DOHH2 (cell line): ENCODE measurements around the gene TRRAP.
A peak's percentile ranks its signal among the peaks of the same experiment; 100 is the strongest.
"Not testable (repeated sequence)": the region's sequence is repeated elsewhere in the genome, so short reads cannot be mapped to it uniquely, and the experiment has no call there.

Experiments used
- H3F3A ChIP-seq: fragments of 200-600 bp; sonication (generic), shearing (Covaris generic); 2 replicates; pipeline ENCODE4 v1.6.0; 2016; ENCODE audit warnings: antibody characterized with exemption, mild to moderate bottlenecking; ENCODE audit not compliant: control insufficient read depth, insufficient read depth
- H3K27ac ChIP-seq: fragments of 200-600 bp; sonication (generic); 2 replicates; pipeline ENCODE4 v1.5.1; 2014; ENCODE audit warnings: low read depth, mild to moderate bottlenecking, low read length, moderate library complexity
- H3K27me3 ChIP-seq: fragments of 200-600 bp; sonication (generic); 2 replicates; pipeline ENCODE4 v1.6.1; 2014; ENCODE audit warnings: mild to moderate bottlenecking, low read length, mixed read lengths; ENCODE audit not compliant: control insufficient read depth
- H3K36me3 ChIP-seq: fragments of 200-600 bp; sonication (generic); 2 replicates; pipeline ENCODE4 v1.6.1; 2014; ENCODE audit warnings: mild to moderate bottlenecking, low read length, moderate library complexity, mixed read lengths; ENCODE audit not compliant: control insufficient read depth
- H3K4me1 ChIP-seq: fragments of 200-600 bp; sonication (generic); 2 replicates; pipeline ENCODE4 v1.6.1; 2014; ENCODE audit warnings: mild to moderate bottlenecking, low read length, mixed read lengths; ENCODE audit not compliant: control insufficient read depth
- H3K4me2 ChIP-seq: fragments of 200-600 bp; sonication (generic); 2 replicates; pipeline ENCODE4 v1.6.0; 2014; ENCODE audit warnings: mild to moderate bottlenecking, low read length, moderate library complexity
- H3K4me3 ChIP-seq: fragments of 200-600 bp; sonication (generic); 2 replicates; pipeline ENCODE4 v1.5.1; 2014; ENCODE audit warnings: mild to moderate bottlenecking, low read length, mixed read lengths
- H3K79me2 ChIP-seq: fragments of 200-600 bp; sonication (generic); 2 replicates; pipeline ENCODE4 v1.6.1; 2014; ENCODE audit warnings: mild to moderate bottlenecking, low read length, mixed read lengths; ENCODE audit not compliant: control insufficient read depth
- H3K9me2 ChIP-seq: fragments of 200-600 bp; sonication (generic); replicated peaks from 2 replicates; pipeline ENCODE4 v1.6.1; 2014; ENCODE audit warnings: mild to moderate bottlenecking, low read length, mixed read lengths; ENCODE audit not compliant: control insufficient read depth
- H3K9me3 ChIP-seq: fragments of 200-600 bp; sonication (generic); 2 replicates; pipeline ENCODE4 v1.6.1; 2014; ENCODE audit warnings: antibody characterized with exemption, low read length, mixed read lengths; ENCODE audit not compliant: control insufficient read depth, insufficient read depth
- H4K20me1 ChIP-seq: fragments of 200-600 bp; sonication (generic); 2 replicates; pipeline ENCODE4 v1.6.0; 2014; ENCODE audit warnings: low read depth, mild to moderate bottlenecking, antibody characterized with exemption, low read length, moderate library complexity; ENCODE audit not compliant: control insufficient read depth, insufficient read depth
- EZH2phosphoT487 ChIP-seq: fragments of 200-600 bp; sonication (generic); IDR thresholded peaks from 2 replicates; pipeline ENCODE4 v1.6.1; 2017; ENCODE audit warnings: borderline replicate concordance, mild to moderate bottlenecking, antibody characterized with exemption, low read length, moderate library complexity, mixed read lengths
- TF ChIP-seq, protein P1 (sequence below): fragments of 200-600 bp; sonication (generic); IDR thresholded peaks from one replicate; pipeline ENCODE4 v1.5.1; 2014; ENCODE audit warnings: antibody characterized with exemption, mild to moderate bottlenecking, low read depth, low read length; ENCODE audit not compliant: poor library complexity, severe bottlenecking

TRRAP gene

DNA sequence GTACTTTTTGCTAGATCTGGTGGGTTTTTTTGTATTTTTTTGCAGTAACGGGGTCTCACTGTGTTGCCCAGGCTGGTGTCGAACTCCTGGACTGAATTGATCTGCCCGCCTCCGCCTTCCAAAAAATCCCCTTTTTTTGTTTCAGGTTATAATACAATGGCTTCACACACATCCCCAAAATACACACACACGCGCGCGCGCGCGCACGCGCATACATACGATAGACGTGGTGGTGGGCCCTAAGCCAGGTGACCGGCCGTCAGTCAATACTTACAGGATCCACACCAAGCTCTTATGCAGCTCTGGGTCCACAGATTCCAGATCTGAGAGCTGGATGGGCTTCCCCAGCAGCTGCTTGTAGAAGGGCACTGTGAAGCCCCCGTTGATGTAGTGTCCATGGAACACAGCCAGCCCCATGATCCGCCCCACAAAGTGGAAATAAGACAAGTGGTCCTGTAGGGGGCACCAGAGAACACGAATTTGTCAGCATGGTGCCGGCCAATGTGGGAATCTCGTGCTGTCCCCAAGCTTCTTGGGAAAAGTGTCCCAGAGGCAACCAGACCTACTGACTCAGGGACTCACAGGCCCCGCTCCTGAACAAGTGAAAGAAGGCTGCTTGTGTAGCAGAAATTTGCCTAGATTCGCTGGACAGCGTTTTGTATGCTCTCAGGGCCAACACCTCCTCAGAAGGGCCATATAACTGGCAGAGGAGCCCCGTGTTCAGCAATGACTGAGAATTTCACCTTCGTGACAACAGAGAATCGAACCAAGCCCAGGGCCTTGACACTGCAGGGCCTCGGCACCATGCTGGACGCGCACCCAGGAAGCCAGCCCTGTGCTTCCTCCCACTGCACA is 162.0 kb downstream of the TRRAP start:
- H3K4me3 ChIP-seq: no peak overlapping the region
- no peak for TF ChIP-seq EZH2phosphoT487
- TF ChIP-seq, protein P1, sequence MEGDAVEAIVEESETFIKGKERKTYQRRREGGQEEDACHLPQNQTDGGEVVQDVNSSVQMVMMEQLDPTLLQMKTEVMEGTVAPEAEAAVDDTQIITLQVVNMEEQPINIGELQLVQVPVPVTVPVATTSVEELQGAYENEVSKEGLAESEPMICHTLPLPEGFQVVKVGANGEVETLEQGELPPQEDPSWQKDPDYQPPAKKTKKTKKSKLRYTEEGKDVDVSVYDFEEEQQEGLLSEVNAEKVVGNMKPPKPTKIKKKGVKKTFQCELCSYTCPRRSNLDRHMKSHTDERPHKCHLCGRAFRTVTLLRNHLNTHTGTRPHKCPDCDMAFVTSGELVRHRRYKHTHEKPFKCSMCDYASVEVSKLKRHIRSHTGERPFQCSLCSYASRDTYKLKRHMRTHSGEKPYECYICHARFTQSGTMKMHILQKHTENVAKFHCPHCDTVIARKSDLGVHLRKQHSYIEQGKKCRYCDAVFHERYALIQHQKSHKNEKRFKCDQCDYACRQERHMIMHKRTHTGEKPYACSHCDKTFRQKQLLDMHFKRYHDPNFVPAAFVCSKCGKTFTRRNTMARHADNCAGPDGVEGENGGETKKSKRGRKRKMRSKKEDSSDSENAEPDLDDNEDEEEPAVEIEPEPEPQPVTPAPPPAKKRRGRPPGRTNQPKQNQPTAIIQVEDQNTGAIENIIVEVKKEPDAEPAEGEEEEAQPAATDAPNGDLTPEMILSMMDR: peak; percentile 91
- H3K27ac ChIP-seq: no peak overlapping the region
- no peaks in the 10 kb centered on the region for H3K9me3 ChIP-seq
- no peaks in the 10 kb centered on the region for H3K79me2 ChIP-seq
- H4K20me1 ChIP-seq: peaks cover 12% of the 10 kb centered on the region; the same call in 1 of the 2 replicates
- H3K4me2 ChIP-seq: no peak overlapping the region
- 0 out of 2 replicates have a peak, but pooled peaks cover 8% of the 10 kb centered on the region for H3F3A ChIP-seq
- no peaks in the 10 kb centered on the region for H3K27me3 ChIP-seq
- no peaks in the 10 kb centered on the region for H3K9me2 ChIP-seq
- H3K36me3 ChIP-seq: peaks cover 94% of the 10 kb centered on the region
- H3K4me1 ChIP-seq: peaks cover 22% of the 10 kb centered on the region

DNA sequence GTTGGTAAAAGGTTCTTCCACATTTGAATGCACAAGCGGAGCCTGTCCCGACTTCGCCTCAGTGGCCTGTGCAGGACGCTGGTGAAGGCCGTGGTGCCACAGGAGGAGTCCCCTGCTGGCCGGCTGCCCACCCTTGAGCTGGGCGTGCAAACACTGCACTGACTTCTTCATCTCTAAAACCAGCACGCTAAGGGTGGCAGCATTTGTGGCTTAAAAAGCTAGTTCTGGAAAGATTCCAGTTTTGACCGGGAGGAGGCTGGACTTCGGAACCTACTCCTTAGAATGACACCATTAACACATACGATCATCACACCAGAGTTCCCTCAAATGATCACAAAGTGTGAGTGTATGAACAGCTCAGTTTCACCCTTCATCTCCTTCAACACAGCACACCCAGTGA is 163.2 kb downstream of the TRRAP start:
- no peaks in the 10 kb centered on the region for H3K79me2 ChIP-seq
- peaks cover 91% of the 10 kb centered on the region for H3K36me3 ChIP-seq
- no peaks in the 10 kb centered on the region for H3K9me2 ChIP-seq
- no peaks in the 10 kb centered on the region for H3K9me3 ChIP-seq
- no peaks in the 10 kb centered on the region for H3K27me3 ChIP-seq
- peaks cover 13% of the 10 kb centered on the region for H3K4me1 ChIP-seq
- H3K4me2 ChIP-seq: no peak overlapping the region
- no peak overlapping the region for H3K4me3 ChIP-seq
- no peak overlapping the region for H3K27ac ChIP-seq
- H3F3A ChIP-seq: 0 out of 2 replicates have a peak, but pooled peaks cover 8% of the 10 kb centered on the region
- TF ChIP-seq EZH2phosphoT487: no peak
- TF ChIP-seq, protein P1: no peak
- peaks cover 13% of the 10 kb centered on the region; the same call in 1 of the 2 replicates for H4K20me1 ChIP-seq

DNA sequence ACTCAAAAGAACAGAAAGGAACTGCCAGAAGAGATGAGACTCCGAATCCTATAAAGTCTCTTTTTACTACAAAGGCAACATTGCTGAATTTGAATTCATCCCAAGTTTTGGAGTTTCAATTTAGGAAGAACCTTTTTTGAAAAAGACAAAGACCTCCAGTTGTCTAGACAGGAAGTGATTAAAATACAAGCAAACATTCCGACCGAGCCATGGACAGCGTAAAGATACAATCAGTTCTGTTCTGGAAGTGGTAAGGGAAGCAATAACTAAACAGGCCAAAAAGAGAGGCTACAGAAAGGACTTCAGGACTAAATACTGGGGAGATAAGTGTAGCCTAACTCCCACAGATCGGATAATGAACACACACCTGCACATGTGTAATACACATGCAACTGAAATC is 164.6 kb downstream of the TRRAP start:
- Histone ChIP-seq H3K9me2 (no peaks in the 10 kb centered on the region), H3K9me3 (no peaks in the 10 kb centered on the region), H3K4me1 (peaks cover 9% of the 10 kb centered on the region), H3K27ac (no peak overlapping the region), H3K36me3 (peaks cover 89% of the 10 kb centered on the region), H3K4me2 (no peak overlapping the region), H3K27me3 (no peaks in the 10 kb centered on the region), H3K4me3 (no peak overlapping the region), H3F3A (0 out of 2 replicates have a peak, but pooled peaks cover 8% of the 10 kb centered on the region), H4K20me1 (peaks cover 8% of the 10 kb centered on the region; the same call in 1 of the 2 replicates), H3K79me2 (no peaks in the 10 kb centered on the region)
- TF ChIP-seq, protein P1: no peak
- no peak for TF ChIP-seq EZH2phosphoT487

DNA sequence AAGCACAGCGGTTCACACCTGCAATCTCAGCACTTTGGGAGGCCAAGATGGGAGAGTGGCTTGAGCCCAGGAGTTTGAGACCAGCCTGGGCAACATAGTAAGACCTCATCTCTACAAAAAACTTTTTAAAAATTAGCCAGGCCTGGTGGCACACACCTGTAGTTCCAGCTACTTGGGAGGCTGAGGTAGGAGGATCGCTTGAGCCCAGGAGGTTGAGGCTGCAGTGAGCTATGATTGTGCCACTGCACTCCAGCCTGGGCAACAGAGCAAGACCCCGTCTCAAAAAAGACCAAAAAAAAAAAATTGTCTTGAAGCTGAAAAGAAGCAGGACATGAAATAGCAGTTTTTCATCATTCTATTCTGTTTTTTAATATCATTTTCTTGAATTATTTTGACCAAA is 166.5 kb downstream of the TRRAP start:
- H3K9me2 ChIP-seq, H3K4me1 ChIP-seq, H3F3A ChIP-seq, H3K27ac ChIP-seq, H3K27me3 ChIP-seq, H4K20me1 ChIP-seq, H3K9me3 ChIP-seq, H3K4me2 ChIP-seq, H3K79me2 ChIP-seq, H3K4me3 ChIP-seq: not testable (repeated sequence)
- H3K36me3 ChIP-seq: peaks cover 93% of the 10 kb centered on the region

DNA sequence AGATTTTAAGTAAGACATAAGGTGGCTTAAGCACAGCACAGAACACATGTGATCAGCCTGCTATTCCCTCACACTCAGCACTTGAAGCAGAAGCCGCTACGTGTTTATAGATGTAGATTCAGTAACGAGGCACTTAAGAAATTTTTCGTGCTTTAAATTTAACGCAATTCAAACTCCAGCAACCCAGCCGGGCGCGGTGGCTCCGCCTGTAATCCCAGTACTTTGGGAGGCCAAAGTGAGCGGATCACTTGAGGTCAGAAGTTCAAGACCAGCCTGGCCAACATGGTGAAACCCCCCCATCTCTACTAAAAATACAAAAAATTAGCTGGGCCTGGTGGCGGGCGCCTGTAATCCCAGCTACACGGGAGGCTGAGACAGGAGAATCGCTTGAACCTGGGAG is 167.9 kb downstream of the TRRAP start:
- not testable (repeated sequence) for H3F3A ChIP-seq, H3K27ac ChIP-seq, H3K4me2 ChIP-seq, H3K4me3 ChIP-seq, H3K9me3 ChIP-seq, H4K20me1 ChIP-seq, H3K4me1 ChIP-seq, H3K79me2 ChIP-seq, H3K9me2 ChIP-seq, H3K27me3 ChIP-seq
- H3K36me3 ChIP-seq: peaks cover 91% of the 10 kb centered on the region
